Stimulated activated CD8-positive, alpha-beta memory T cell treated with anti-CD3 and anti-CD28 coated beads, Interleukin-15, amount 100 ng/mL, for 24 hours (primary cell): ENCODE measurements around the gene PCDH12.
A peak's percentile ranks its signal among the peaks of the same experiment; 100 is the strongest.

Source experiments
- DNase-seq: peaks from one replicate; pipeline ENCODE4 v3.0.0-alpha.2; 2020; ENCODE audit warnings: low read depth

PCDH12 gene

GRCh38 chr5:141966275-141966962, 8.4 kb upstream of the PCDH12 start:
- DNase-seq, result no peak

GRCh38 chr5:141965071-141965470, 7.1 kb upstream of the PCDH12 start:
- no peak for DNase-seq

- DNase-seq, result no peak
These were observed 5.7 kb upstream of the PCDH12 start for GRCh38 chr5:141963701-141964100.

- no peak for DNase-seq
These were observed 3.5 kb upstream of the PCDH12 start for GRCh38 chr5:141961466-141961865.

GRCh38 chr5:141960449-141961323, 2.7 kb upstream of the PCDH12 start:
- peak; percentile 73 for DNase-seq

GRCh38 chr5:141960018-141960417, 2.0 kb upstream of the PCDH12 start:
- no peak for DNase-seq

GRCh38 chr5:141958546-141959172, 657 bp upstream of the PCDH12 start:
- no peak for DNase-seq

GRCh38 chr5:141957367-141957996, 520 bp downstream of the PCDH12 start:
- DNase-seq, result no peak

- DNase-seq, result no peak
These were observed 3.8 kb downstream of the PCDH12 start for GRCh38 chr5:141954194-141954593.

GRCh38 chr5:141952020-141952419, 6.0 kb downstream of the PCDH12 start:
- no peak for DNase-seq

GRCh38 chr5:141951332-141951781, 6.6 kb downstream of the PCDH12 start:
- DNase-seq, result no peak

GRCh38 chr5:141950207-141951005, 7.6 kb downstream of the PCDH12 start:
- DNase-seq, result no peak

GRCh38 chr5:141949511-141949910, 8.5 kb downstream of the PCDH12 start:
- DNase-seq, result no peak

- DNase-seq, result no peak
These were observed 9.2 kb downstream of the PCDH12 start for GRCh38 chr5:141948812-141949211.

GRCh38 chr5:141947316-141947715, 10.7 kb downstream of the PCDH12 start:
- no peak for DNase-seq

GRCh38 chr5:141945511-141946051, 12.4 kb downstream of the PCDH12 start:
- no peak for DNase-seq

GRCh38 chr5:141944076-141944475, 13.9 kb downstream of the PCDH12 start:
- no peak for DNase-seq

GRCh38 chr5:141942185-141942857, 15.7 kb downstream of the PCDH12 start:
- DNase-seq, result no peak

- DNase-seq, result no peak
These were observed 16.2 kb downstream of the PCDH12 start for GRCh38 chr5:141941779-141942178.

GRCh38 chr5:141941307-141941706, 16.7 kb downstream of the PCDH12 start:
- DNase-seq, result no peak
